Cardiac septum (tissue), 1 donor: ENCODE results near the gene ABCA10. TPM values are rescaled to one million over a fixed set of nuclear protein-coding genes. Genes with fewer than 3 reads are reported as not detected.
"Not testable (repeated sequence)": the region's sequence is repeated elsewhere in the genome, so short reads cannot be mapped to it uniquely, and the experiment has no call there.

Source experiments
- DNase-seq: peaks from one replicate; pipeline ENCODE4 v3.0.0-alpha.2; 2020; ENCODE audit warnings: low spot score
- intact Hi-C: fragments of 100-400 bp; cut with DNase I; formaldehyde crosslinking; loops from one replicate; pipeline ENCODE4 v1.14.0; 2022
- total RNA-seq: library from RNA; stranded (reverse); fragmentation: NEBNext Ultra II Directional; extraction: Animal tissue kit (Norgen Biotek cat#: 25700); gene quantifications from one replicate; pipeline ENCODE4 v1.2.1, GENCODE V29; 2021
- donor health status: DM: no; HTN: no; CAD: no.

The ABCA10 gene
- total RNA-seq, 1 donor from 2014 or later = 5.6 TPM

GRCh38 chr17:69231521-69231920 is 2.9 kb upstream of the ABCA10 start:
- intact Hi-C loops = loop anchor here (10.0 kb wide), 1 partner anchor 257 kb away; no protein-coding TSS in a partner anchor
- no peak for DNase-seq

GRCh38 chr17:69230939-69231338 is 2.3 kb upstream of the ABCA10 start:
- intact Hi-C loops = loop anchor here (10.0 kb wide), 1 partner anchor 256 kb away; no protein-coding TSS in a partner anchor
- no peak for DNase-seq

GRCh38 chr17:69228018-69228417 is 606 bp downstream of the ABCA10 start:
- intact Hi-C loops = no loop called here
- DNase-seq = no peak

- no peak for DNase-seq
Measured at GRCh38 chr17:69227541-69227940, 1.1 kb downstream of the ABCA10 start.

GRCh38 chr17:69223809-69224208 is 4.8 kb downstream of the ABCA10 start:
- DNase-seq = no peak
- intact Hi-C loops = no loop called here

More at GRCh38 chr17:69227541-69227940, 1.1 kb downstream of the ABCA10 start:
- intact Hi-C loops = no loop called here

GRCh38 chr17:69222707-69223258 is 5.8 kb downstream of the ABCA10 start:
- intact Hi-C loops = no loop called here
- DNase-seq = no peak

GRCh38 chr17:69220098-69220497 is 8.5 kb downstream of the ABCA10 start:
- DNase-seq = no peak
- intact Hi-C loops = no loop called here

- no peak for DNase-seq
- intact Hi-C loops = no loop called here
Measured at GRCh38 chr17:69218986-69219385, 9.6 kb downstream of the ABCA10 start.

- DNase-seq = no peak
- intact Hi-C loops = no loop called here
Measured at GRCh38 chr17:69213059-69213813, 15.4 kb downstream of the ABCA10 start.

- no peak for DNase-seq
- intact Hi-C loops = no loop called here
Measured at GRCh38 chr17:69208640-69209039, 20.0 kb downstream of the ABCA10 start.

GRCh38 chr17:69207151-69207550 is 21.5 kb downstream of the ABCA10 start:
- no peak for DNase-seq
- intact Hi-C loops = no loop called here

GRCh38 chr17:69198238-69198637 is 30.4 kb downstream of the ABCA10 start:
- intact Hi-C loops = no loop called here

GRCh38 chr17:69196105-69196653 is 32.4 kb downstream of the ABCA10 start:
- DNase-seq, intact Hi-C loops: not testable (repeated sequence)

More at GRCh38 chr17:69198238-69198637, 30.4 kb downstream of the ABCA10 start:
- no peak for DNase-seq

GRCh38 chr17:69192754-69193153 is 35.9 kb downstream of the ABCA10 start:
- intact Hi-C loops = no loop called here
- DNase-seq = no peak

- intact Hi-C loops = no loop called here
- no peak for DNase-seq
Measured at GRCh38 chr17:69188796-69189195, 39.8 kb downstream of the ABCA10 start.

GRCh38 chr17:69188064-69188463 is 40.6 kb downstream of the ABCA10 start:
- no peak for DNase-seq
- intact Hi-C loops = no loop called here

- DNase-seq = no peak
- intact Hi-C loops = no loop called here
Measured at GRCh38 chr17:69187294-69187693, 41.3 kb downstream of the ABCA10 start.

GRCh38 chr17:69179227-69179952 is 49.2 kb downstream of the ABCA10 start:
- intact Hi-C loops = no loop called here
- no peak for DNase-seq

- intact Hi-C loops = no loop called here
- DNase-seq = no peak
Measured at GRCh38 chr17:69176457-69176795, 52.2 kb downstream of the ABCA10 start.
